ENCODE measurements around the gene RAD51. TPM values are rescaled to one million over a fixed set of nuclear protein-coding genes. Genes with fewer than 3 reads are reported as not detected.

RAD51 gene
- total and polyA plus RNA-seq, 4 donors: 2.5 to 7.9 (median 5.0) TPM

GRCh38 chr15:40685376-40685775, 9.6 kb upstream of the RAD51 start:
- H3K27me3 ChIP-seq (ENCODE audit: control insufficient read depth, insufficient read depth, low read length): no peaks in the 10 kb centered on the region
- no peak for DNase-seq (ENCODE audit: low read depth in 4 of 6, low spot score in 6 of 6)
- WGBS (ENCODE audit: insufficient coverage): 56% methylated on average over 2 of the region's 2 CpGs
- H3K4me3 ChIP-seq (ENCODE audit: low read depth, low read length): no peak overlapping the region
- no peaks in the 10 kb centered on the region for H3K36me3 ChIP-seq (ENCODE audit: control insufficient read depth, insufficient read depth, low read length)
- no peak overlapping the region for H3K27ac ChIP-seq (ENCODE audit: low read depth, low read length)
- no peaks in the 10 kb centered on the region for H3K4me1 ChIP-seq (ENCODE audit: control insufficient read depth, insufficient read depth, low read length)
- no peaks in the 10 kb centered on the region for H3K9me3 ChIP-seq (ENCODE audit: control insufficient read depth, insufficient read depth, low read length)

- DNase-seq (ENCODE audit: low read depth in 4 of 6, low spot score in 6 of 6): no peak
- H3K9me3 ChIP-seq (ENCODE audit: control insufficient read depth, insufficient read depth, low read length): no peaks in the 10 kb centered on the region
- peaks cover 8% of the 10 kb centered on the region for H3K4me1 ChIP-seq (ENCODE audit: control insufficient read depth, insufficient read depth, low read length)
- H3K27me3 ChIP-seq (ENCODE audit: control insufficient read depth, insufficient read depth, low read length): no peaks in the 10 kb centered on the region
- H3K36me3 ChIP-seq (ENCODE audit: control insufficient read depth, insufficient read depth, low read length): no peaks in the 10 kb centered on the region
- no peak overlapping the region for H3K4me3 ChIP-seq (ENCODE audit: low read depth, low read length)
- WGBS (ENCODE audit: insufficient coverage): 81% methylated on average over 3 of the region's 9 CpGs
- H3K27ac ChIP-seq (ENCODE audit: low read depth, low read length): no peak overlapping the region
Observed at GRCh38 chr15:40688932-40689799, 5.8 kb upstream of the RAD51 start.

GRCh38 chr15:40691737-40692136, 3.2 kb upstream of the RAD51 start:
- Histone ChIP-seq H3K4me3 (ENCODE audit: low read depth, low read length) (no peak overlapping the region), H3K4me1 (ENCODE audit: control insufficient read depth, insufficient read depth, low read length) (peaks cover 21% of the 10 kb centered on the region), H3K27me3 (ENCODE audit: control insufficient read depth, insufficient read depth, low read length) (no peaks in the 10 kb centered on the region), H3K9me3 (ENCODE audit: control insufficient read depth, insufficient read depth, low read length) (no peaks in the 10 kb centered on the region), H3K36me3 (ENCODE audit: control insufficient read depth, insufficient read depth, low read length) (no peaks in the 10 kb centered on the region), H3K27ac (ENCODE audit: low read depth, low read length) (no peak overlapping the region)
- 100% methylated on average over 3 of the region's 4 CpGs for WGBS (ENCODE audit: insufficient coverage)
- no peak for DNase-seq (ENCODE audit: low read depth in 4 of 6, low spot score in 6 of 6)

- Histone ChIP-seq H3K4me1 (ENCODE audit: control insufficient read depth, insufficient read depth, low read length) (peaks cover 21% of the 10 kb centered on the region), H3K27me3 (ENCODE audit: control insufficient read depth, insufficient read depth, low read length) (no peaks in the 10 kb centered on the region), H3K36me3 (ENCODE audit: control insufficient read depth, insufficient read depth, low read length) (no peaks in the 10 kb centered on the region), H3K9me3 (ENCODE audit: control insufficient read depth, insufficient read depth, low read length) (no peaks in the 10 kb centered on the region), H3K4me3 (ENCODE audit: low read depth, low read length) (peak overlapping the region; percentile 98), H3K27ac (ENCODE audit: low read depth, low read length) (peak overlapping the region; percentile 100)
- WGBS (ENCODE audit: insufficient coverage): 35% methylated on average over 31 of the region's 31 CpGs
- DNase-seq (ENCODE audit: low read depth in 4 of 6, low spot score in 6 of 6): peak in 1 of 6 donors; percentile 1
Observed at GRCh38 chr15:40693904-40694687, 878 bp upstream of the RAD51 start.

- no peaks in the 10 kb centered on the region for H3K9me3 ChIP-seq (ENCODE audit: control insufficient read depth, insufficient read depth, low read length)
- peak in 1 of 6 donors; percentile 5 for DNase-seq (ENCODE audit: low read depth in 4 of 6, low spot score in 6 of 6)
- H3K4me1 ChIP-seq (ENCODE audit: control insufficient read depth, insufficient read depth, low read length): peaks cover 21% of the 10 kb centered on the region
- H3K27ac ChIP-seq (ENCODE audit: low read depth, low read length): no peak overlapping the region
- peak overlapping the region; percentile 98 for H3K4me3 ChIP-seq (ENCODE audit: low read depth, low read length)
- H3K36me3 ChIP-seq (ENCODE audit: control insufficient read depth, insufficient read depth, low read length): no peaks in the 10 kb centered on the region
- WGBS (ENCODE audit: insufficient coverage): under 1% methylated on average over 22 of the region's 24 CpGs
- H3K27me3 ChIP-seq (ENCODE audit: control insufficient read depth, insufficient read depth, low read length): no peaks in the 10 kb centered on the region
Observed at GRCh38 chr15:40695469-40695890, 506 bp downstream of the RAD51 start.

GRCh38 chr15:40696228-40696627, 1.3 kb downstream of the RAD51 start:
- no peak overlapping the region for H3K4me3 ChIP-seq (ENCODE audit: low read depth, low read length)
- no peaks in the 10 kb centered on the region for H3K27me3 ChIP-seq (ENCODE audit: control insufficient read depth, insufficient read depth, low read length)
- whole genome bisulfite sequencing (ENCODE audit: insufficient coverage): 94% methylated on average over 10 of the region's 11 CpGs
- peaks cover 21% of the 10 kb centered on the region for H3K4me1 ChIP-seq (ENCODE audit: control insufficient read depth, insufficient read depth, low read length)
- H3K9me3 ChIP-seq (ENCODE audit: control insufficient read depth, insufficient read depth, low read length): no peaks in the 10 kb centered on the region
- no peak for DNase-seq (ENCODE audit: low read depth in 4 of 6, low spot score in 6 of 6)
- H3K36me3 ChIP-seq (ENCODE audit: control insufficient read depth, insufficient read depth, low read length): no peaks in the 10 kb centered on the region
- H3K27ac ChIP-seq (ENCODE audit: low read depth, low read length): no peak overlapping the region

- no peak for DNase-seq (ENCODE audit: low read depth in 4 of 6, low spot score in 6 of 6)
- 100% methylated on average over 5 of the region's 7 CpGs for WGBS (ENCODE audit: insufficient coverage)
Observed at GRCh38 chr15:40697916-40698315, 2.9 kb downstream of the RAD51 start.

GRCh38 chr15:40702077-40702476, 7.1 kb downstream of the RAD51 start:
- H3K36me3 ChIP-seq (ENCODE audit: control insufficient read depth, insufficient read depth, low read length): peaks cover 2% of the 10 kb centered on the region
- H3K27ac ChIP-seq (ENCODE audit: low read depth, low read length): no peak overlapping the region
- no CpG with 5 or more reads among the region's 7 CpGs for WGBS (ENCODE audit: insufficient coverage)
- H3K9me3 ChIP-seq (ENCODE audit: control insufficient read depth, insufficient read depth, low read length): no peaks in the 10 kb centered on the region
- H3K27me3 ChIP-seq (ENCODE audit: control insufficient read depth, insufficient read depth, low read length): no peaks in the 10 kb centered on the region
- H3K4me3 ChIP-seq (ENCODE audit: low read depth, low read length): no peak overlapping the region
- DNase-seq (ENCODE audit: low read depth in 4 of 6, low spot score in 6 of 6): peak in 2 of 6 donors; percentile 13 to 42
- no peaks in the 10 kb centered on the region for H3K4me1 ChIP-seq (ENCODE audit: control insufficient read depth, insufficient read depth, low read length)

More at GRCh38 chr15:40697916-40698315, 2.9 kb downstream of the RAD51 start:
- Histone ChIP-seq H3K4me1 (ENCODE audit: control insufficient read depth, insufficient read depth, low read length) (peaks cover 21% of the 10 kb centered on the region), H3K36me3 (ENCODE audit: control insufficient read depth, insufficient read depth, low read length) (no peaks in the 10 kb centered on the region), H3K27ac (ENCODE audit: low read depth, low read length) (no peak overlapping the region), H3K4me3 (ENCODE audit: low read depth, low read length) (no peak overlapping the region), H3K27me3 (ENCODE audit: control insufficient read depth, insufficient read depth, low read length) (no peaks in the 10 kb centered on the region), H3K9me3 (ENCODE audit: control insufficient read depth, insufficient read depth, low read length) (no peaks in the 10 kb centered on the region)

- no CpG with 5 or more reads among the region's 2 CpGs for WGBS (ENCODE audit: insufficient coverage)
- no peak for DNase-seq (ENCODE audit: low read depth in 4 of 6, low spot score in 6 of 6)
- no peak overlapping the region for H3K27ac ChIP-seq (ENCODE audit: low read depth, low read length)
Observed at GRCh38 chr15:40706121-40706520, 11.1 kb downstream of the RAD51 start.

More at GRCh38 chr15:40706121-40706520, 11.1 kb downstream of the RAD51 start:
- Histone ChIP-seq H3K4me3 (ENCODE audit: low read depth, low read length) (no peak overlapping the region), H3K36me3 (ENCODE audit: control insufficient read depth, insufficient read depth, low read length) (peaks cover 2% of the 10 kb centered on the region), H3K4me1 (ENCODE audit: control insufficient read depth, insufficient read depth, low read length) (no peaks in the 10 kb centered on the region), H3K9me3 (ENCODE audit: control insufficient read depth, insufficient read depth, low read length) (no peaks in the 10 kb centered on the region), H3K27me3 (ENCODE audit: control insufficient read depth, insufficient read depth, low read length) (no peaks in the 10 kb centered on the region)
